Esophagus muscularis mucosa (tissue), 4 donors: ENCODE data around the gene KIFBP.
A peak's percentile ranks its signal among the peaks of the same experiment; 100 is the strongest.

Experiments
- EP300 ChIP-seq: sonication (generic); formaldehyde crosslinking; IDR thresholded peaks from one replicate; pipeline ENCODE4 v1.6.1; 2017; ENCODE audit warnings: antibody characterized with exemption
- POLR2A ChIP-seq: fragments of 450-650 bp; IDR thresholded peaks from one replicate; pipeline ENCODE4 v1.6.1; 2017; ENCODE audit warnings: antibody characterized with exemption, moderate library complexity, mild to moderate bottlenecking, low read depth
- TF ChIP-seq, protein P1 (sequence below), 3 experiments: fragments of 200-600 bp in 2 of 3; fragments of 450-650 bp in 1 of 3; sonication (generic) in 2 of 3; IDR thresholded peaks; one replicate each; pipeline ENCODE4 v1.5.1; 2017 to 2019; ENCODE audit warnings: antibody characterized with exemption in 3 of 3, mild to moderate bottlenecking in 2 of 3, moderate library complexity in 1 of 3

DNA sequence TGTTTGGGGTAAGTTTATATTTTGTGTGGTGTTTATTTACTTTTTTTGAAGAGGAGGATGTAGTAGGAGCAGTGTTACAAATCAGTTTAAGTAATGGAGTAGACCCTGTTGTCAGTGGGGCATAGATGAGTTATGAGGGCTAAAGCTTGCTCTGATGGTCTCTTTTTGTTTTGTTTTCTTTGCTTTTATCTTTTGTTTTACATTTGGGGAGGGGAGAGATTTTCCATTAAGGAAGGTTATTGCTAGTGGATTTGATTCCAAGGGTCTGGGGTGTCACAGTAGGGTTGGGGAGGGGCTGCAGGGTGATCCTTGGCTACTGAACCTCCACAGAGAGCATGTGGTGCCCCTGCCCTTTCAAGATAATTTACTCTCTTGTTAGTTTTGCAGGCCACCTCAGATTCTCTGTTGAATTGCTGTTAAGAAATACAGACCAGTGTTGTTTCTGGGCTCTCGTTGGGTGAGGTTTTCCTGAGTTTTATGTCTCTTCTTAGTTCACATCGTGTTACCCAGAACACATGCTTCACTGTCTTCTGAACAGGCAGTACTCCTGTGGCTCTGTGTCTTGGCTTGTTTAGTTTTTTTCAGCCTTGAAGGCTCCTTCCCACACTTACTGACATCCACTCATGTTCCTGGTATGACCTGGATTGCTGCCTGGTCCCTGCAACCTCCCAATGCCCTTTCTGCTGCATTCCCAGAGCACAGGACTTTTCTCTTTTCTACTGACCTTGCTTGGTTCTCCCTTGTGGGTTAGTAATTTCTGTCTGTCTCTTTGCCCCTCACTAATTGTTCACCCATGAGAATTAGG lies 4.2 kb downstream of the KIFBP start:
- TF ChIP-seq, protein P1, sequence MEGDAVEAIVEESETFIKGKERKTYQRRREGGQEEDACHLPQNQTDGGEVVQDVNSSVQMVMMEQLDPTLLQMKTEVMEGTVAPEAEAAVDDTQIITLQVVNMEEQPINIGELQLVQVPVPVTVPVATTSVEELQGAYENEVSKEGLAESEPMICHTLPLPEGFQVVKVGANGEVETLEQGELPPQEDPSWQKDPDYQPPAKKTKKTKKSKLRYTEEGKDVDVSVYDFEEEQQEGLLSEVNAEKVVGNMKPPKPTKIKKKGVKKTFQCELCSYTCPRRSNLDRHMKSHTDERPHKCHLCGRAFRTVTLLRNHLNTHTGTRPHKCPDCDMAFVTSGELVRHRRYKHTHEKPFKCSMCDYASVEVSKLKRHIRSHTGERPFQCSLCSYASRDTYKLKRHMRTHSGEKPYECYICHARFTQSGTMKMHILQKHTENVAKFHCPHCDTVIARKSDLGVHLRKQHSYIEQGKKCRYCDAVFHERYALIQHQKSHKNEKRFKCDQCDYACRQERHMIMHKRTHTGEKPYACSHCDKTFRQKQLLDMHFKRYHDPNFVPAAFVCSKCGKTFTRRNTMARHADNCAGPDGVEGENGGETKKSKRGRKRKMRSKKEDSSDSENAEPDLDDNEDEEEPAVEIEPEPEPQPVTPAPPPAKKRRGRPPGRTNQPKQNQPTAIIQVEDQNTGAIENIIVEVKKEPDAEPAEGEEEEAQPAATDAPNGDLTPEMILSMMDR (IDR thresholded peaks at IDR 0.05) = no peak
- TF ChIP-seq POLR2A (no peak), EP300 (peak; percentile 58)
